GM12875 (cell line): ENCODE results near the gene PIEZO1.

ENCODE experiments used
- H3K4me3 ChIP-seq: one replicate; pipeline ENCODE4 v1.5.1; 2011; ENCODE audit warnings: low read depth, low read length, control low read depth
- TF ChIP-seq, protein P1 (sequence below): IDR thresholded peaks from 2 replicates; pipeline ENCODE4 v1.5.1; 2011; ENCODE audit warnings: low read depth, mild to moderate bottlenecking, control low read depth, inconsistent platforms, low read length, moderate library complexity, borderline replicate concordance; ENCODE audit not compliant: insufficient read depth

The PIEZO1 gene

DNA sequence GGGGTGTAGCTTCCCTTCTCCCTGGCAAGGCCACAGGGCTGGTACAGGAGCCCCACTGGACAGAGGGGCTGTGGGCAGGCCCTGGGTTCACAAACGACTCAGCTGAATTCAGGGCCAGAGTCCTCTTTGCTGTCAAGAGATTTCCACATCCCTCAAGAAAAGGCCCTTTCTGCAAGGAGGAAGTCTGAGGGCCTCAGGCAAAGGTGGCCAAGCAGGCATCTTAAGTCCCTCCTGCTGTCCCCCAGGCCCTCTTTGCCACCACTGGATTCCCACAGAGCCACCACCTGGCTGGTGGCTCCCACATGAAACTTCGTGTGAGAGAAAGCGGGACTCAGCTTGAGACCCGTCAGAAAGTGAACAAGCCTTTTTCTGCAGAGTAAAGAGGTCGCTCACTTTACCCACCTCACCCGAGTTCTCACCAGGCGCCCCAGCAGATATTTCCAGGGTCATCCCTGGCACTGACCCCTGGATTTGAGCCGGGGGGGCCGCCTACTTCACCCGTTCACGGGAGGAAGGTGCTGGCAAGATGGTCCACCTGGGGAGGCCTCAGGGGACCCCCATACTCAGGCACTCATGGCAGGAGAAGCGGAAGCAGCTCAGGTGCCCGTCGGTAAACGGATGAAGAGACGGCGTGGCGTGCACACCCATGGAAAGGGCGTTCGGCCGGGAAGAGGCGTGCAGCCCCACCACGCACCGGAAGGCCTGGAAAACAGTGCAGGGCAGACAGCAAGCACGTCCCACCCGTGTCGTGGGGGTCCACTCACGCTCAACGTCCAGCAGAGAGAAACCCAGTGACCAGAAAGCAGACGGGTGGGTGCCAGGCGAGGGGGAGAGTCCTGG is 82.4 kb downstream of the PIEZO1 start:
- H3K4me3 ChIP-seq: no peak overlapping the region
- TF ChIP-seq, protein P1, sequence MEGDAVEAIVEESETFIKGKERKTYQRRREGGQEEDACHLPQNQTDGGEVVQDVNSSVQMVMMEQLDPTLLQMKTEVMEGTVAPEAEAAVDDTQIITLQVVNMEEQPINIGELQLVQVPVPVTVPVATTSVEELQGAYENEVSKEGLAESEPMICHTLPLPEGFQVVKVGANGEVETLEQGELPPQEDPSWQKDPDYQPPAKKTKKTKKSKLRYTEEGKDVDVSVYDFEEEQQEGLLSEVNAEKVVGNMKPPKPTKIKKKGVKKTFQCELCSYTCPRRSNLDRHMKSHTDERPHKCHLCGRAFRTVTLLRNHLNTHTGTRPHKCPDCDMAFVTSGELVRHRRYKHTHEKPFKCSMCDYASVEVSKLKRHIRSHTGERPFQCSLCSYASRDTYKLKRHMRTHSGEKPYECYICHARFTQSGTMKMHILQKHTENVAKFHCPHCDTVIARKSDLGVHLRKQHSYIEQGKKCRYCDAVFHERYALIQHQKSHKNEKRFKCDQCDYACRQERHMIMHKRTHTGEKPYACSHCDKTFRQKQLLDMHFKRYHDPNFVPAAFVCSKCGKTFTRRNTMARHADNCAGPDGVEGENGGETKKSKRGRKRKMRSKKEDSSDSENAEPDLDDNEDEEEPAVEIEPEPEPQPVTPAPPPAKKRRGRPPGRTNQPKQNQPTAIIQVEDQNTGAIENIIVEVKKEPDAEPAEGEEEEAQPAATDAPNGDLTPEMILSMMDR: no peak

DNA sequence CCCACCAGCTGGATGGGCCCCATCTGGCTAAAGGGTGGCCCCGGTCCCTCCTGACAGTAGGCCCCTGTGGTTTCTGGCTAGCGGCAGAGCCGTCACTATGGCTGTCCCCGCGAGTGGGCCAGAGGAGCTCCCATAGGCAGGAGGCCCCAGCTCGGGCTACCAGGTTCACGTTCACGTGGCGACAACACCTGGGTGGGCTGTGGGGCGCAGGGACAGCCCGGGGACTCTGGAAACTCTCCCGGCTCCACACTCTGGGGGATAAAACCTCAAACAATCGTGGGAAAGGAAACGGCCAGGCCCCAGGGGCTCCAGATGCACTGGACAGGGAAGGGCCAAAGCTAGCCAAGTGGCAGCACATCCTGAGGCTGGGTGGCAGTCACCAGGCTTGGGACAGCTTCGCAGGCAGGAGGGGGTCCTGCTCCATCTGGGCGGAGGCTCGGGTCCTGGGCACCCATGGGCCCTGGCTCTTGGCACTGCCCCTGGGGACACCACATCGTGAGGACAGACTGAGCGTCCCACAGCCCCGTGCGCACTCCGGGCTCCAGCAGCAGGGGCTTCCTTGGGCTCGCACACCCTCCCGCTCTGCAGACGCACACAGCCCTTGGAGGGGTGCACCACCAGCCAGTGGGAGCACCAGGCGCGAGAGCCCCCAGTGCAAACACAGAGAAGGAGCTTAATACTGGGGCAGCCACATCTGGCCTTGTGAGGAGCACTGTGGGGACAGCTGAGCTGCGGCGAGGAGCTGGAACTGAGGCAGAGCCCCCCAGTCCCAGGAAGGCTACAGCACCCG is 83.2 kb downstream of the PIEZO1 start:
- peak overlapping the region; percentile 36 for H3K4me3 ChIP-seq
- TF ChIP-seq, protein P1: no peak

DNA sequence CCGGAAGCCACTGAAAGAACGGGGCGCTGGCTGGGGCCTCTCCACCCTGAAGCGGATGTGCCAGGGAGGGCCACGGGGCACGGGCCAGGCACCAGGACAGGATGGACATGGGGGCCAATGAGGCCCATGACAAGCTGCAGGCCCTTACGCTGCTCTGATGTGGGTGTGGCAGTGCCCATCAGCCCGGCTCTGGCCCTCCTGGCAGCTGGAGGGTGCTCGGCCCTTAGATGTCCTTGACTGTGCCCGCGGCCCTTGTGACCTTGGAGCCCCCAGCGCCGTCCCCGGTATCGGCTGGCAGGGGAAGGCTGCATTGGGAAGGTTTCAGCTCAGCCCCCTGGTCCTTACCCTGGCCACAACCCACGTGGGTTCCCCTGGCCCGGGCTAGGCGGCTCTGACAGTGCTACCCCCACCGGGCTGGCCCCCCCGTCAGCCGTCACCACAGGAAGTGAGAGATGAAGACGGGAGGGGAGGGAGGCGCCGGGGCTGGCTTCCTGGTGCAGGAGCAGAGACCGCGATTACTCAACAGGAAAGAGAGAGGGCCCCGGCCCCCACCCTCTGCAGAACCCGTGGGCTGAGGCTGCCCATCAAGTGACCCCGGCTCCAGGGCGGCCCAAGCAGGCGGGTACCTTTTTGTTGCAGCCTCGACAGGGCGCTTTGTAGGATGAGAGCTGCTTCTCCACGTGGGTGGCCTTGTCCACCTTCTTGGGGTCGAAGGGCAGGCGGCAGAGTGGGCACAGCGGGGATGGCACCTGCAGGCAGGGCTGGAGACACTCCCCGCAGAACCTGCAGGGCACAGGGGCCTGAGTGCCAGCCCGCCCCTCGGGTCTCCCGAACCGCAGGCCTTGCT is 84.2 kb downstream of the PIEZO1 start:
- H3K4me3 ChIP-seq: peak overlapping the region; percentile 46
- TF ChIP-seq, protein P1: no peak

DNA sequence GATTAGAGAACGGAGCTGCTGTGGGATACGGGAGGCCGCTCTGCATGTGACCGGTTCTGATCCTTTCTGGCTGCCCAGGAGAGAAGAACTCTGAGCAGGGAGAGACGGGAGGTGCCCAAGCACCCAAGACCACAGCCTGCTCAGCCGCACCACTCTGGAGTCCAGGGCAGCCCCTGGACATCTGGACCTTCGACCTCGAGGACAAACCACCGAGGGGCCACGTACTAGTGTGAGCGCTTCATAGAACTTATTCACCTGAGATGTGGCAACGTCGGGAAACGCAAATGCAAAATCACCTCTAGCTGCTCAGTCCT is 84.7 kb downstream of the PIEZO1 start:
- TF ChIP-seq, protein P1: no peak
- peak overlapping the region; percentile 46 for H3K4me3 ChIP-seq

DNA sequence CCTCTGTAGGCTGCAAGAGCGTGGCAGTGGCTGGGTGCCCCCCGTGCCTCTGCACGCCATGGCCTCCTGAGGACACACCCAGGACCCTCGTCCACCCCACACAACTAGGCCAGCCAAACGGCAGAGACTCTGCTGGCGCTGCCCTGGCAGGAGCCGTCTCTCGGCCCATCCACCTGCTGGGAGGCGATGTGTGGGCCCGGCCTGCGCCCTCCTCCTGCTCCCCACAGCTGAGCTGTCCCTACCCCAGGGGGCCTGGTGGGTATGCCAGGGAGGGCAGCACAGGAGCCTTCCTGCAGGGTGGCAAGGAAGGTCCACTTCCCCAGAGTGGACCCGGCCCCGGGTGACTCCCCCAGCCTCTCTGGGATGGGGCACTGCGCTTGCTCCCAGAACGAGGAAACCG is 85.8 kb downstream of the PIEZO1 start:
- TF ChIP-seq, protein P1: no peak
- no peak overlapping the region for H3K4me3 ChIP-seq

DNA sequence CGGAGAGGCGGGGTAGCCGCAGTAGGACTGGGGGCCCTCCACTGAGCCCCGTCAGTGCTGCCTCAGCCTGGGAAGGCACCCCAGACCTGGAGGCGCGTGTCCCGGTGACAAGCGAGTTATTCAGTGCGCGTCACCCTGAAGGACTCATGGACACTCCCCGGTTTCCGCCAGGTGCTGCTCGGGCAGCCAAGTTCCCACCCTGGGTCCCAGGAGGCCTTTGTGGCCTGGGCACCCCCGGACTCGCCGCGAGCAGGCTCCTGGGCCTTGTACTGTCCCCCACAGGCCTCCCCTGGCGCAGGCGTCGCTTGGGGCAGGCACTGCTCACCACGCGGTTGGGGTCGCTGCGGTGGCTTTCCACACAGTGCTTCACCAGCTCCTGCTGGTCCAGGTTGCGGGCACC is 86.4 kb downstream of the PIEZO1 start:
- H3K4me3 ChIP-seq: no peak overlapping the region
- TF ChIP-seq, protein P1: no peak
